Measurements from ENCODE around the gene PHKA2. TPM values are rescaled to one million over a fixed set of nuclear protein-coding genes. Genes with fewer than 3 reads are reported as not detected.

Gene PHKA2
- total RNA-seq, 1 donor from 2014 or later, result 72.2 TPM

GRCh38 chrX:18879144-18879543 is 104.8 kb downstream of the PHKA2 start:
- no peaks in the 10 kb centered on the region for H3K27me3 Mint-ChIP-seq (ENCODE audit: low read depth)
- no peak overlapping the region for H3K4me3 Mint-ChIP-seq
- DNase-seq (ENCODE audit: low spot score in 2 of 2, unreplicated experiment in 2 of 2), result no peak
- peaks cover 24% of the 10 kb centered on the region for H3K9me3 Mint-ChIP-seq
- TF ChIP-seq, protein P1, sequence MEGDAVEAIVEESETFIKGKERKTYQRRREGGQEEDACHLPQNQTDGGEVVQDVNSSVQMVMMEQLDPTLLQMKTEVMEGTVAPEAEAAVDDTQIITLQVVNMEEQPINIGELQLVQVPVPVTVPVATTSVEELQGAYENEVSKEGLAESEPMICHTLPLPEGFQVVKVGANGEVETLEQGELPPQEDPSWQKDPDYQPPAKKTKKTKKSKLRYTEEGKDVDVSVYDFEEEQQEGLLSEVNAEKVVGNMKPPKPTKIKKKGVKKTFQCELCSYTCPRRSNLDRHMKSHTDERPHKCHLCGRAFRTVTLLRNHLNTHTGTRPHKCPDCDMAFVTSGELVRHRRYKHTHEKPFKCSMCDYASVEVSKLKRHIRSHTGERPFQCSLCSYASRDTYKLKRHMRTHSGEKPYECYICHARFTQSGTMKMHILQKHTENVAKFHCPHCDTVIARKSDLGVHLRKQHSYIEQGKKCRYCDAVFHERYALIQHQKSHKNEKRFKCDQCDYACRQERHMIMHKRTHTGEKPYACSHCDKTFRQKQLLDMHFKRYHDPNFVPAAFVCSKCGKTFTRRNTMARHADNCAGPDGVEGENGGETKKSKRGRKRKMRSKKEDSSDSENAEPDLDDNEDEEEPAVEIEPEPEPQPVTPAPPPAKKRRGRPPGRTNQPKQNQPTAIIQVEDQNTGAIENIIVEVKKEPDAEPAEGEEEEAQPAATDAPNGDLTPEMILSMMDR (IDR thresholded peaks at IDR 0.05; ENCODE audit: unreplicated experiment), result no peak
- no peak overlapping the region for H3K27ac Mint-ChIP-seq
- H3K36me3 Mint-ChIP-seq, result no peaks in the 10 kb centered on the region
- peaks cover 3% of the 10 kb centered on the region for H3K4me1 Mint-ChIP-seq

- H3K27ac Mint-ChIP-seq, result no peak overlapping the region
- DNase-seq (ENCODE audit: low spot score in 2 of 2, unreplicated experiment in 2 of 2), result no peak
- no peaks in the 10 kb centered on the region for H3K27me3 Mint-ChIP-seq (ENCODE audit: low read depth)
- H3K4me3 Mint-ChIP-seq, result no peak overlapping the region
- TF ChIP-seq, protein P1 (IDR thresholded peaks at IDR 0.05; ENCODE audit: unreplicated experiment), result no peak
- peaks cover 22% of the 10 kb centered on the region for H3K9me3 Mint-ChIP-seq
- peaks cover 10% of the 10 kb centered on the region for H3K4me1 Mint-ChIP-seq
- no peaks in the 10 kb centered on the region for H3K36me3 Mint-ChIP-seq
These were observed 106.4 kb downstream of the PHKA2 start for GRCh38 chrX:18877469-18877868.

GRCh38 chrX:18875256-18875878 is 108.5 kb downstream of the PHKA2 start:
- H3K27ac Mint-ChIP-seq, result no peak overlapping the region
- no peak for DNase-seq (ENCODE audit: low spot score in 2 of 2, unreplicated experiment in 2 of 2)
- TF ChIP-seq, protein P1 (IDR thresholded peaks at IDR 0.05; ENCODE audit: unreplicated experiment), result no peak

DNA sequence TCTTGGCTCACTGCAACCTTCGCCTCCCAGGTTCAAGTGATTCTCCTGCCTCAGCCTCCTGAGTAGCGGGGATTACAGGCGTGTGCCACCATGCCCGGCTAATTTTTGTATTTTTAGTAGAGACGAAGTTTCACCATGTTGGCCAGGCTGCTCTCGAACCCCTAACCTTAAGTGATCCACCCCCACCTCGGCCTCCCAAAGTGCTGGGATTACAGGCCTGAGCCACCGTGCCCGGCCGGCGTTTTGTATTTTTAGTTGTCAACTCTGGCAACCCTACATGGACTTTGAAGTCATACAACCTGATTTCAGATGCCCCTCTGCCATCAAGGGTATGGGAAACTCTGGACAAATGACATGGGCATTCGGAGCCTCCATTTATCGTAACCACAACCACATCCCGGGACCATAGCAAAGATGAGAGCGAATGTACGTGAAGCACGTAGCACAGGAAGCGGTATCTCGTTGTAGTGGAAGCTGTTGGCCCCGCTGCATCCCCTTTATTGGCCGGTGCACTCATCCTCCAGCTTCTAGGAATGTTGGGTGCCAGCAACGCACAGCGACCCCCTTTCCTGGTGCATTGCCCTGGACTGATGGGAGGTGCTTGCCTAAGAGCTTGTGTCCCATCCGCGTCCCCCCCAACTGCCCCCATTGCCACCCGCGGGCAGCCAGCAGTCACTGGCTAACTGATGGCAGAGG is 109.2 kb downstream of the PHKA2 start:
- H3K27ac Mint-ChIP-seq, result no peak overlapping the region
- H3K9me3 Mint-ChIP-seq, result peaks cover 22% of the 10 kb centered on the region
- no peak for DNase-seq (ENCODE audit: low spot score in 2 of 2, unreplicated experiment in 2 of 2)
- H3K27me3 Mint-ChIP-seq (ENCODE audit: low read depth), result no peaks in the 10 kb centered on the region
- no peaks in the 10 kb centered on the region for H3K36me3 Mint-ChIP-seq
- TF ChIP-seq, protein P1 (IDR thresholded peaks at IDR 0.05; ENCODE audit: unreplicated experiment), result no peak
- H3K4me3 Mint-ChIP-seq, result no peak overlapping the region
- peaks cover 15% of the 10 kb centered on the region for H3K4me1 Mint-ChIP-seq

More at GRCh38 chrX:18875256-18875878, 108.5 kb downstream of the PHKA2 start:
- Mint-ChIP-seq H3K9me3 (peaks cover 23% of the 10 kb centered on the region), H3K4me3 (no peak overlapping the region), H3K4me1 (peaks cover 15% of the 10 kb centered on the region), H3K36me3 (no peaks in the 10 kb centered on the region), H3K27me3 (ENCODE audit: low read depth) (no peaks in the 10 kb centered on the region)

DNA sequence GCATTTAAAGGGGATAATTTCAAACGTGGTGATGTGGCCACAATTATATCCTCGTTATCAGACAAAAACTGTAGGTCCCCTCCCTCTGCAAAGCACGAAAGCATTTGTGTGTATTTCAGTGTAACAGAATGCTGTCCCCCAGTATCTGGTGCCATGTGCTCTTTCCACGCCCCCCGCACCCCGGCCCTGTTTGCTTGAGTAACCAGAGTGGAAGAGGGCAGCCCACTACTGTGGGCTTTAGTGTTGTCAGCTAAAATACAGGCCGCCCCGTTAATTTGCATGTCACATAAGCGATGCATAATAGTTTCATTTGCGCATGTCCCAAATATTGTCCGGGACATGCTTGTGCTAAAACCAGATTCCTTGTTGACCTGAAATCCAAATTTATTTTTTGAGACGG is 110.1 kb downstream of the PHKA2 start:
- no peak overlapping the region for H3K27ac Mint-ChIP-seq

More for the DNA sequence above, 110.1 kb downstream of the PHKA2 start:
- DNase-seq (ENCODE audit: low spot score in 2 of 2, unreplicated experiment in 2 of 2), result no peak
- Mint-ChIP-seq H3K9me3 (peaks cover 25% of the 10 kb centered on the region), H3K4me1 (peaks cover 15% of the 10 kb centered on the region), H3K36me3 (no peaks in the 10 kb centered on the region), H3K4me3 (no peak overlapping the region), H3K27me3 (ENCODE audit: low read depth) (no peaks in the 10 kb centered on the region)
- TF ChIP-seq, protein P1 (IDR thresholded peaks at IDR 0.05; ENCODE audit: unreplicated experiment), result no peak
